Stimulated activated CD4-positive, alpha-beta T cell treated with anti-CD3 and anti-CD28 coated beads, Interleukin-2, amount 100 ng/mL, for 24 hours (primary cell): ENCODE measurements around the gene ARL15.

Experiments used
- DNase-seq, 2 donors: peaks; one replicate each; pipeline ENCODE4 v3.0.0-alpha.2; 2020

Gene ARL15

GRCh38 chr5:54146390-54146789, 164.0 kb downstream of the ARL15 start:
- DNase-seq, result no peak

- no peak for DNase-seq
Observed at GRCh38 chr5:54140247-54140840, 170.0 kb downstream of the ARL15 start.

DNA sequence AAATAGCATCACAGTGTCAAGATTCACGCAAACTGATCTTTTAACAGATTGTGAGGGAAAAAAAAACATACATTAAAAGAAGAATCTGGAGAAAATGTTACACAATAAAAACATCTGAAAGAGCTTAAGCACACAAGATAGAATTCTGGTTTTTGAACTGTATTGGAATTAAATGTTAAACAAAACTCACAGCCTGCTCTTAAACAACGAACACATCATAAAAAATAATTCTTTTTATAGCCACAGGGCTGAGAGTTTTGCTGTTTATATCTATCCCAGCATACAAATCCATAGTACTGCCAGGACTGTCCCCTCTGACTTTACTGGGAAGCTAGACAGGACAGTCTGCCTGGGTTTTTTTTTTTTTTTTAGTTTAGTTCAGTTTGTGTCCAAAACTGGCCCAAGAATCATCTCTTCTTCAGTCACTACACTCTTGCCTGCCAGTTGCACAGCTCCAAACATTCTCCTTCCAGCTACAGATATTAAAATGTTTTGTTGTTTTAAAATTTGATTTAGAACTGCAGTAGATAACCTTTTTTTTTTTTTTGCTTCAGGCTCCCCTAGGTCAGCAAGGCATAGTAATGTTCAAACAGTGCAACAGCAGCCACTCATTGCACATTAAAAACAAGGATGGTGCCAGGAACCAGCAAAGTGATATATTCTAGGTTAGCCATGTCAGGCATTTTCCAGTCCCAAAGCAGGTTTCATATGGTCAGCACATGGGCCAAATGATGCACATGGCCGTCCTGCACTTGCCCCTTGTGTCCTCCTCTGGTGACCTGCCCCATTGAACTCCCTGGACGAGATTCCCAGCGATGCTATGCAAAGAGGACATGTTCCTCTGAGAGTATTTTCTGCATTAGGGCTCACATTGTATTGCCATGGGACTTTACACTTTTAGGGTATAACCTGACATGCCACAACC, 173.6 kb downstream of the ARL15 start:
- no peak for DNase-seq

GRCh38 chr5:54135042-54135441, 175.3 kb downstream of the ARL15 start:
- no peak for DNase-seq

DNA sequence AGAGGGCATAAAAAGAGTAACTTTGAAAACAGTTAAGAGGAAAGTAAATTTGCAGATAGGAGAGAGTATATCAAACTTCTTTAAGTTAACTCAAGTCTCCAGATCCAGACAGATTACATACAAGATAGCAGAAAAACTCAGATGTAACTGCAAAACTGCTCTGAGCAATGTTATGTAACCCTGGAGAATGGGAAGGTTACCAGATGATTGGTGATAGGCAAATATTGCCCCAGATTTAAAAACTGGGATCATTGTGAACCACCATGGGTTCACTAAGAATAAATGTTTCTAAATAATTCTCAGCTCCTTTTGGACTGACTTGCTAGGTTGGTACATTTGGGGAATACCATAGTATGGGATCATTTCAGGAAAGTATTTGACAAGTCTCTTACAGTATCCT, 176.5 kb downstream of the ARL15 start:
- no peak for DNase-seq

- no peak for DNase-seq
Observed at GRCh38 chr5:54120473-54120872, 189.9 kb downstream of the ARL15 start.

- no peak for DNase-seq
Observed at GRCh38 chr5:54117957-54118356, 192.4 kb downstream of the ARL15 start.

DNA sequence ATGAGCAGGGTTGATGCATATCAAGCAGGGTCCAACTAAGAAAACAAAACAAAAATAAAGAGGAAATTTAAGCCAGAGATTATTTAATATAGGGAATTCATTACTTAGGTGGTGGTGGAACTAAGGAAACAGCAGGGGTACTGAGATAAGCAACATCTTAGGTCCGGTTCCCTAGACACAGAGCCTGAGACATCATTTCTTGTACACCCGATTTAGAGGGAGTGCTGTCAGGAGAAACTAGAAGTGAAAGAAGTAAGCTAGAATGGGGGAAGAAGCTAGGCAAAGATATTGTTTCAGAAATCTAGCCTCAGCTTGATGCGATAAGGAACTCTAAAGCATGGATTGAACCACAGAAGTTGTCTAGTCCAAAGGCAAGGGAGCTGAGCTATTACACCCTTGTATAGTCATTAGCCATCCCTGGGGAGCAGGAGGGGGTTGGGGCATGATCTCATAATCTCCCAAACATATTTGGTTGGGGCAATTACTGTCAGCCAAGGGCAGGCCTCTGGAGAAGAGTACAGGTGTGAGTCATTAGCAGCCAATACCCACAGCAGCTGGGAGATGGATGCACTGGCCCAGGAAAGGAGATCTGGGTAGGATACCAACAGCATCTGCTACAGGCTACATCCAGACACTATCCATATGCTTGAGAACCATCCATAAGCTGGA, 194.5 kb downstream of the ARL15 start:
- no peak for DNase-seq

DNA sequence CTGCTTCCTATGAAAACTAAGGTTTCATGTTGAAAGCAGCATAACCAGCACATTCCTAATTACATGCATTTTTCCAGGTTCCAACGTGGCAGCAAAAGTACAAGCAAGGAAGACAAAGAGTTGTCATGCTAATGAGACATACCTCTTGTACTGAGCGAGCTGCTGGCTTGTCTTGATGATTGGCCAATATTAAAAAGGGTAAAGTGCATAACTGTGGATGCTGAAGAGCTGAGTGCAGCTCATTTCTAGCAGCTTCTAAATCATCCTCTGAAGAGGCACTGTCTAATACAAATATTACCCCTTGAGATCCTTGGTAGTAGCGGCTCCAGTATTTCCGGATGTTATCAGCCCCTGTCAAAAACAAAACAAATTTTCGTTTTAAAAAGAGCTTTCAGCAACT, 197.3 kb downstream of the ARL15 start:
- no peak for DNase-seq

- no peak for DNase-seq
Observed at GRCh38 chr5:54109626-54110330, 200.6 kb downstream of the ARL15 start.

DNA sequence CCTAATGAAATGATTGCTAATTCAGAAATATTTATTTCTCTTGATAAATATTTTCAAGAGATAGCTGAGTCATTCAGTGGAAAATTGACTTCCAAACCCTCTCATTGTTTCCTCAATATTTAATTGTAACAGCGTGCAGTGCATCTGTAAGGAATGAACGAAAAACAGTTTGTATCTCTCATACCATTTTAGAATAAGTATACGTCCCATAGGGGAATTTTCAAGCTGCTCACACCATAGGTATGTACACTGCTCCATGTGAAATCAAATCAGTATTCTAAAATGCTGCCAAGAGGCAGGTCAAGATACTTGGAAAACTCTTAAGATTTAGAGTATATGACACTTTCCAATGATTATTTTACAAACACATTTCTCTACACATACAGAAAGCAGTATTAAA, 202.2 kb downstream of the ARL15 start:
- DNase-seq, result no peak

DNA sequence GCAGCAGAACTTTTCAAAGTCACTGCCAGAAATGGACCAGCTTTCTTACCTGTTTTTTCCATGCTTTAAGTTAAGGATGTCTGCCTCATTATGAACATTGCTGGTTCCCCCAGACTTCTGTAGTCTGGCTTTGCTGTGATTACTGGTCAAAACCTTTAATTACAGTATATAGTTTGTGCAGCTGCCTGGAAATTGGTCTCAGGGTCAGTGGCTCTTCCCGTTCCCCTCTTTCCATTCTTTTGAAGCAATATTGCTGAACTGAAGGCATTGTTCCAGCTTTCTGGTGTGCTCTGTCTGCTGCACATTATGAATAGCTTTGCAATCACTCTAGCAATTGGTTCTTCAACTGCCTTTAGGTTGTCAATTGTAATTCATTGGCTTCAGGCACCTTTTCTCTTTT, 206.5 kb downstream of the ARL15 start:
- DNase-seq, result no peak

GRCh38 chr5:54098267-54098666, 212.1 kb downstream of the ARL15 start:
- DNase-seq, result no peak

- no peak for DNase-seq
Observed at GRCh38 chr5:54095969-54096368, 214.4 kb downstream of the ARL15 start.

- no peak for DNase-seq
Observed at GRCh38 chr5:54094706-54095105, 215.7 kb downstream of the ARL15 start.

DNA sequence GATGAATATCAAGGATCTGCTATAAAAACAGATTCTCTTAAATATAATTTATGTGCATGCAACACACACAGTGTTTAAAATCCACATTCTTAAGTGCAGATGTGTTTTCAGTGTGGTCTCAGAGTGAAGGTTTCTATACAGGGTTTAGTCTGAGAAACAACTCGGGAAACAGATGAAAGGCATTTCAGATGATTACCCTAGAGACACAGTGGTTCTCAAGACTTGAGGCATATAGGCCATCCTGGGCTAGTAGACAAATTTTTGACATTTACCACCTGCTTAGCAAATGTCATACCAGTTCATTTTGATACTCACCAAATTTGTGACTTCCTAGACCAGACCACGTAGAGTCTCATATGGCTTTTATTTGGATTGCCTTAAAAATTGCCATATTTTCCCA, 216.5 kb downstream of the ARL15 start:
- DNase-seq, result no peak

- no peak for DNase-seq
Observed at GRCh38 chr5:54093081-54093492, 217.3 kb downstream of the ARL15 start.

- no peak for DNase-seq
Observed at GRCh38 chr5:54091307-54092130, 218.9 kb downstream of the ARL15 start.

DNA sequence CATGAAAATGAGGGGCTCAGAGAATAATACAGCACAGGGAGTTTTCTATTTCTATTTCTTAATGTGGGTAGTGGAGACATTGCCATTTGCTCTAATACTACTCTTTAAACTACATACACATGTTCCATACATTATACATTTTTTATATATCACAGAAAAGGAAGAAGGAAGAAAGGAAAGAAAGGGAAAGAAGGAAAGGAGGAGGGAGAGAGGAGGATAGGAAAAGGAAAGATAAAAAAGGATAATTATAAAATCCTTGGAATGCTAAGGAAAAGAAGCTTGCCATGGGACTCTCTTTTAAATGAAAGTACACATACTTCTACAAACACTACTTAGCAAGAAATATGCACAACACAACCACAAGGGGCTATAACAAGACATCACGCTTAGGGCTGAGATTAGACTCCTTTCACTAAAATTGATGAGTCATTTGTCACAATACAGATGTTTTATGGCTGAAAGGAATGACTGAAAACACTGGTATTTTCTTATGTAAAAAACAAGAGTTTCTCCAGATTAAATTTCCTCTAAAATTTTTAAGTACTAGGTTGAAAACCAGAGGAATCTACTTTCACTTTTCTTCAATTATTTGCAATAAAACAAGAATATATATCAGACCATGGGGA, 219.8 kb downstream of the ARL15 start:
- no peak for DNase-seq

DNA sequence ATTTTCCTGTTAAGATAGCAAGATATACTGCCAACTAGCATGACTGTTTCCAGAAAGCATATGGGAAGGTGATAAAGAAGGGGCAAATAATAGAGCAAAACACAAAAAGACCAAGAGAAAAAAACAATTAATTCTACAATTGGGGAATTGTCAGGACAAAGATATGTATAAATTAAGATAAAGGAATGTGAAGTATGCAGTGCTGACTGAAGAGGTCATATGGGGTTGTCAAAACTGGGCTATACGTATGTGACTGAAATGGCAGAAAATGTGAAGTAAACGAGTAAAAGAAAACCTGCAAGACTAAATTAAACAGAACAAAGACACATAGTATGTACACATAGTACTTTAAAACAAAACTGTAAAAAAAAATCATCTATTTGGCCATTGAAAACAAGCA, 222.3 kb downstream of the ARL15 start:
- no peak for DNase-seq

GRCh38 chr5:54087436-54087835, 222.9 kb downstream of the ARL15 start:
- DNase-seq, result no peak

DNA sequence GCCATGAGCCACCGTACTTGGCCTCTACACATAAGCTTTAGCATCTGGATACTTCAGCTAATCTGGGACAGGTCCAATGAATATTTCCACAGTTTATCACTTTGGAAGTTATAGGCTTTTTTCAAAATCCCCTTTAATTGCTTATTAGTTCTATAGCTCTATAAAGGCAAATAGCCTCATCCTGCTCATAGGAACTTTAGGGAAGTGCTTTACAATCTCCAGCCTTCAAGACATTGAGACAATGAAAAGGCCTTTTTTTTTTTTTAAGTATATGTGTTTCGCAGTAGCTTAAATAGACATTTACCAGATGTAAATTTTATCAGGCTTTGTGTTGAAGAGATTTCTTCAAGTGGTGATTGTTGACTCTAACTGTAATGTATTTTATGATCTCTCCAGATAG, 224.2 kb downstream of the ARL15 start:
- DNase-seq, result no peak
